IPS-NIHi11 (cell line): Measurements from ENCODE around the gene ZFPM1.

ENCODE experiments used
- DNase-seq: peaks from one replicate; pipeline ENCODE4 v3.0.0; 2012; ENCODE audit warnings: mixed read lengths, low spot score

ZFPM1 gene

DNA sequence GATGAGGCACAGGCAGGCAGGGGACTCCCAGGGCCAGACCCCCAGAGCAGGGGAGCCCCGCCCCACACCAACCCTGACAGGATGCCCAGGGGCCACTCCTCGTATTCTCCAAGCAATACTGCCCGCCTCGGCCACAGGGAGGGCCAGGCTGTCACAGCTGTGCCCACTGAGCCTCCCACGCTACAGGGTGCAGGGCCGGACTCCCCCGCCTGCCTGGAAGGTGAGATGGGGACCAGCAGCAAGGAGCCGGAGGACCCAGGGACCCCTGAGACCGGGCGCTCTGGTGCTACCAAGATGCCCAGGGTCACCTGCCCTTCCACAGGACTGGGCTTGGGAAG, 18.8 kb upstream of the ZFPM1 start:
- DNase-seq = no peak

DNA sequence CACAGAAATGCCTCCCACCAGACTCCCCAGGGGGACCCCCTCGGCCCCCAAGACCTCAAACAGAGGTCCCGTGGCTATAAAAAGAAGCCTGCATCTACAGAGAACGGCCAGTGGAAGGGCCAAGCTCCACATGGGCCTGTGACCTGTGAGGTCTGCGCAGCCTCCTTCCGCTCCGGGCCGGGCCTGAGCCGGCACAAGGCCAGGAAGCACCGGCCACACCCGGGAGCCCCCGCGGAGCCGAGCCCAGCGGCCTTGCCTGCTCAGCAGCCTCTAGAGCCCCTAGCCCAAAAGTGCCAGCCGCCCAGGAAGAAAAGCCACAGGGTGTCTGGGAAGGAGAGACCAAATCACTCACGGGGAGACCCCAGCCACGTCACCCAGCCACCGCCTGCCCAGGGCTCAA, 18.3 kb upstream of the ZFPM1 start:
- DNase-seq = no peak

DNA sequence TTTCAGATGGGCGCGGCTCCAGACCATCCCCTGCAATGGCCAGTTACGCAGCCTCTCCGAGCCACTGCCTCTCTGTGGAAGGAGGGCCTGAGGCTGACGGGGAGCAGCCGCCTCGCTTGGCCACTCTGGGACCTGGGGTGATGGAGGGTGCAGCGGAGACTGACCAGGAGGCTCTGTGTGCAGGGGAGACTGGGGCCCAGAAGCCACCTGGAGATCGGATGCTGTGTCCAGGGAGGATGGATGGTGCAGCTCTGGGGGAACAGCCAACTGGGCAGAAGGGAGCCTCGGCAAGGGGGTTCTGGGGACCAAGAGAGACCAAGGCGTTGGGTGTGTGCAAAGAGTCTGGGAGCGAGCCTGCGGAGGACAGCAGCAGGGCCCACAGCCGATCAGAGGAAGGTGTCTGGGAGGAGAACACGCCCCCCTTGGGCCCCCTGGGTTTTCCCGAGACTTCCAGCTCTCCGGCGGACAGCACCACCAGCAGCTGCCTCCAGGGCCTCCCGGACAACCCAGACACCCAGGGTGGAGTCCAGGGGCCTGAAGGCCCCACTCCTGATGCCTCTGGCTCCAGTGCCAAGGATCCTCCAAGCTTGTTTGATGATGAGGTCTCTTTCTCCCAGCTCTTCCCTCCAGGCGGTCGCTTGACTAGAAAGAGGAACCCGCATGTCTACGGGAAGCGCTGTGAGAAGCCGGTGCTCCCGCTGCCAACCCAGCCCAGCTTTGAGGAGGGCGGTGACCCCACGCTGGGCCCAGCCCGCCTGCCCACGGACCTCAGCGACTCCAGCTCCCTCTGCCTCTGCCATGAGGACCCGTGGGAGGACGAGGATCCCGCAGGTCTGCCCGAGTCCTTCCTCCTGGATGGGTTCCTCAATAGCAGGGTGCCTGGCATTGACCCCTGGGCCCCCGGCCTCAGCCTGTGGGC, 17.4 kb upstream of the ZFPM1 start:
- DNase-seq = no peak

DNA sequence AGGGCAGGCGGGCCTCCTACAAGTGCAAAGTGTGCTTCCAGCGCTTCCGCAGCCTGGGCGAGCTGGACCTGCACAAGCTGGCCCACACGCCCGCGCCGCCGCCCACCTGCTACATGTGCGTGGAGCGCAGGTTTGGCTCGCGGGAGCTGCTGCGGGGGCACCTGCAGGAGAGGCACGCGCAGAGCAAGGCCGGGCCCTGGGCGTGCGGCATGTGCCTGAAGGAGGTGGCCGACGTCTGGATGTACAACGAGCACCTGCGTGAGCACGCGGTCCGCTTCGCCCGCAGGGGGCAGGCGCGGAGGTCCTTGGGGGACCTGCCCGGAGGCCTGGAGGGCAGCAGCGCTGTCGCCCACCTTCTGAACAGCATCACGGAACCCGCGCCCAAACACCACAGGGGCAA, 16.3 kb upstream of the ZFPM1 start:
- DNase-seq = no peak

DNA sequence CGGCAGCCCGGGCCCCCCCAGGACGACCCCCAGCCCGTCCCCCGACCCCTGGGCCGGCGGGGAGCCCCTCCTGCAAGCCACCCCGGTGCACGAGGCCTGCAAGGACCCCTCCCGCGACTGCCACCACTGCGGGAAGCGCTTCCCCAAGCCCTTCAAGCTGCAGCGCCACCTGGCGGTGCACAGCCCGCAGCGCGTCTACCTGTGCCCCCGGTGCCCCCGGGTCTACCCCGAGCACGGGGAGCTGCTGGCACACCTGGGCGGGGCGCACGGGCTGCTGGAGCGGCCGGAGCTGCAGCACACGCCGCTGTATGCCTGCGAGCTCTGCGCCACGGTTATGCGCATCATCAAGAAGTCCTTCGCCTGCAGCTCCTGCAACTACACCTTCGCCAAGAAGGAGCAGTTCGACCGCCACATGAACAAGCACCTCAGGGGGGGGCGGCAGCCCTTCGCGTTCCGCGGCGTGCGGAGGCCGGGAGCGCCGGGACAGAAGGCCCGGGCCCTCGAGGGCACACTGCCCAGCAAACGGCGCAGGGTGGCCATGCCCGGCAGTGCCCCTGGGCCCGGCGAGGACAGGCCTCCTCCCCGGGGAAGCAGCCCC, 15.6 kb upstream of the ZFPM1 start:
- DNase-seq = peak; percentile 98

DNA sequence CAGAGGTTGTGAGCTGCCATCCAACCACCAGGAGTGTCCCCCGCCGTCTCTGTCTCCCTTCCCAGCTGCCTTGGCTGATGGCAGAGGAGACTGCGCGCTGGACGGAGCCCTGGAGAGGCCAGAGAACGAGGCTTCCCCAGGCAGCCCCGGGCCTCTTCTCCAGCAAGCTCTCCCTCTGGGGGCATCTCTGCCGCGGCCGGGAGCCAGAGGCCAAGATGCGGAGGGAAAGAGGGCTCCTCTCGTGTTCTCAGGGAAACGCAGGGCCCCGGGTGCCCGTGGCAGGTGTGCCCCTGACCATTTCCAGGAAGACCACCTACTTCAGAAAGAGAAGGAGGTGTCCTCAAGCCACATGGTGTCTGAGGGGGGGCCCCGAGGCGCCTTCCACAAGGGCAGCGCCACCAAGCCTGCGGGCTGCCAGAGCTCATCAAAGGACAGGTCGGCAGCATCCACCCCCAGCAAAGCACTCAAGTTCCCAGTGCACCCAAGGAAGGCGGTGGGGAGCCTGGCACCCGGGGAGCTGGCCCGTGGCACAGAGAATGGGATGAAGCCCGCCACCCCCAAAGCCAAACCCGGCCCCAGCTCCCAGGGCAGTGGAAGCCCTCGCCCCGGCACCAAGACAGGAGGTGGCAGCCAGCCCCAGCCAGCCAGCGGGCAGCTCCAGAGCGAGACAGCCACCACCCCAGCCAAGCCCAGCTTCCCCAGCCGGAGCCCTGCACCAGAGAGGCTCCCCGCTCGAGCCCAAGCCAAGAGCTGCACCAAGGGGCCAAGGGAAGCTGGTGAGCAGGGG, 14.8 kb upstream of the ZFPM1 start:
- DNase-seq = no peak

DNA sequence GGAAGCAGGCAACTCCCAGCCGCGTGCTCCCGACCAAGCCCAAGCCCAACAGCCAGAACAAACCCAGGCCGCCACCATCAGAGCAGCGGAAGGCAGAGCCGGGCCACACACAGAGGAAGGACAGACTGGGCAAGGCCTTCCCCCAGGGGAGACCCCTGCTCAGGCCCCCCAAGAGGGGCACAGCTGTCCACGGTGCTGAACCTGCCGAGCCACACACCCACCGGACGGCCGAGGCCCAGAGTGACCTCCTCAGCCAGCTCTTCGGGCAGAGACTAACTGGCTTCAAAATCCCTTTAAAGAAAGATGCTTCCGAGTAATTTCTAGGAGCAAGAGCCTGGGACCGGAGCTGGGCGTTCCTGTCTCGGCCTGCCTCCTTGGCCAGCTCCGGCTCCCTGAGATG, 14.1 kb upstream of the ZFPM1 start:
- no peak for DNase-seq

DNA sequence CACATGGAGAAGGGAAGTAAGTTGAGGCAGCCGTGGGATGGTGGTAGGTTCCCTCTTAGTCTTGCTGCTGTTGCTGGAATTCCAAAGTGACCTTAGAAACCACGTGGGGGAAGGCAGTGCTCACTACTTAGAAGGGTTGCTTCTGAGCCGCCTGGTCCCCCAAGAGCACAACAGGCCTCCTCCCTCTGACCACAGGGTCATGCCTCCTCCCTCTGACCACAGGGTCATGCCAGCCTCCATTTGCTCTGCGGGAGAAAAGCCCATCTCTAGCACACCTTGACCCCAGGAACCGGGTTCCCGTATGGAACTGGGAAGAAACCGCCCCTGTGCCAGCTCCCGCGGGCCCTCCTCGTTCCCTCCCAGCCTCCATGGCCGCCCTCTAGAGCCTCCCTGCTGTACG, 13.4 kb upstream of the ZFPM1 start:
- no peak for DNase-seq

DNA sequence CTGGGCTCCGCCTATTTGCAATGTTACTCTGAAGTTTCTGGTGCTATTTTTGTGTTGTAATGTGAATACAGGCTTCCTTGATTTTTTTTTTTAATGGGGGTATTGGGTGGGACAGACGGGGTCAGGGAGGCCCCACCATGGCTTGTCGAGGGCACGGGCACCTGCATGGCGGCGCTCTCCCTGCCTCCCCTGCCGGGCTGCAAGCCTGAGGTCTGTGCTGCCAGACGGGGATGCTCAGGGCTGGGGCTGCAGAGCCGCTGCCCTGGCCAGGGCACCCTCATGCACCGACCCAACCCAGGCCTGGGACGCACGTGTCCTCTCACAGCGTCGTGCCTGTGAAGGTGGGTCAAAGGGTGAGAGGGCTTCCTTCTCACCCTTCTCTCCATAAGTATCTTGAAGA, 13.0 kb upstream of the ZFPM1 start:
- DNase-seq = no peak

DNA sequence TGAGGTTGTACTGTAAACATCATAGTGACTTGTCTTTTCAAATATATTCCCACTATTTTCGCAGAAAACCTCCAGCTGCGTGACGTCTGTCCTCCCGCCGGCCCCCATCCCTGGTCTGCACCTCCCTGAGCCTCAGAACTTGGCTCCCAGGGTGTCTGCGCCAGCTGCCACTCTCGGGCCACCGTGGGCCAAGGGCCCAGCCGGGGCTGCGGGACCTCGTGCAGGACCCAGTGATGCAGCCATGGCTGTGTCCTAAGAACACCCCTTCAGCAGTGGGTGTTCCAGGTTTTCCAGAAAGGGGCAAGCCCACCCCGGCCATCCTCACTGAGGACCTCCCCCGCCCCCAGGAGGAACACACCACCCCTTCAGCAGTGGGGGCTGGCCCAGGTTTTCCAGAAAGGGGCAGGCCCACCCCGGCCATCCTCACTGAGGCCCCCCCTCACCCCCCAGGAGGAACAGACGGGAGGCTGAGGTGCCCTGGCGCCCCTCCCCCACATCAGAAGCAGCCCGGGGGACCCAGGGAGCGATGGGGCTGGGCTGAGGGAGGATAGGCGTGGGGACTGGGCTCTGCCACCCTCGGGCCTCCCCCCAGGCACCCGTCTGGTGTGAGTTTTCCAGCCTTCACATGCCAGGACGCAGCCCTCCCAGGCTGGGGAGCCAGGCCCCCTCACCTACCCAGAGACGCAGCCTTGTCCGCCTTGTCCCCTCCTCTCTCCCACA, 12.2 kb upstream of the ZFPM1 start:
- DNase-seq = no peak

DNA sequence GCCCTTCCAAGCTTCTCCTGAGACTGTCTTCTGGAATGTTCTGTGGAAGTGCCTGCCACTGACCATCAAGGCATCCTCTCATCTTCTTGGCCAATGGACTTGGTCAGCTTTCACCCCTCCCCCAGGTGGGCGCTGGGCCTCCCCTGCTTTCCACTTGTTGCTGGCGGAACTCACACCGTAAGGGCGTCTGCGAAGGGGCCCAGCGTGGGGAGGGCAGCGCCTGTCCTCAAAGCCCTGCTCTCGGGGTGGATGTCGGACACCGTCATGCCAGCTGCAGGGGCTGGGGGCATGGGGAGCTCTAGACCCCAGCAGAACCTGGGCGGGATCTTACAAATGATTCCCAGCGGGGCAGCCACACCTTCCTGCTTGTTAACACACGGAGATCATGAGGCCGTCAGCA, 11.6 kb upstream of the ZFPM1 start:
- no peak for DNase-seq

DNA sequence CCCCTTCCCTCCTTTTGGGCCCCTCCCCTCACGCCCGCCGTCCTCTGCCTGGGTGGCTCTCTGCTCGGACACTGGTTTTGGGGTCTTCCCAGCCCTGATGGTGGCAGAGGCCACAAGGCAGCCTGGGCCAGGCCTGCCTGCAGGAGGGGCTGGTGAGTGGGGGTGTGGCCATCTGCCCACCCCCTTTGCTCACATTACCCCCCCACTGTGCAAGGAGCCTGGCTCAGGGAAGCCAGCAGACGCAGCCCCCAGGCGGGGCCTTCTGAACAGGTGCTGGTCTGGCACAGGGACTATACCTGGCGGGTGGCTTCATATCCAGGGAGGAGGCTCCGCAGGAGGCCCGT, 10.7 kb upstream of the ZFPM1 start:
- DNase-seq = no peak

DNA sequence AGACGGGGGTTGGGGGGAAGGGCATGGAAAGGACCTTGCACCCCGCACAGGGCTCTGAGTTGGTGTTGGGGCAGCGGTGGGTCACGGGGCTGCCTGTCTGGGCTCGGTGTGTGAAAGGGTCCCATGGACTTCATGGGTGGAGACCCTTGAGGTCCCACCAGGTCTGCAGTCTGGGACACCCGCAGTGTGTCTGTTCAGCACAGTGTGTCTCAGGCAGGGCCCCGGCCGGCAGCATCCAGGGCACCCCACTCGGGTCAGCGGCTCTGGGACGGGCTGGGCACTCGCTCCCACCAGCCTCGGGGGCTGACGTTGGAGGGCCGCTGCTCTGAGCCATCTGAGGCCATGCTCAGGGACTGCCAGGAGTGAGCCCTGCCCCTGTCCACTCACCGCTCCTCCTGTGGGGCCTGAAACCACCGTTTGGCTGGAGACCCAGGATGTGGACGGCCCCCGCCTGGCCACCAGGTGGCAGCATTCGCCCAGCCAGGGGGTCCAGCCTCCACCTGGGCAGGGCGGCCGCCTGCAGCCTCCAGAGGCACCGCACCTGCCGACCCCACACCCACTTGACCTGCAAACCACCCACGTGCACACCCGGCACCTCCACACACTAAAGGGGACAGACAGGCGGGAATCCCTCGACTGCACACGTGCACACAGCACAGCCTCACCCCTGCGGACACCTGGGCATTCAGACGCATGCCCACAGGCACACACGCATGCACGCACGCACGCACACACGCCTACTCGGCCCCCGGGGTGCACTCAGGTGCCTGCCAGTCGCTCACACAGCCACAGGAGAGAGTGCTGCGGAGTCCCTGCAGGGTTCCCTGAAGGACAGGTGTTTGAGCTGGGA, 10.1 kb upstream of the ZFPM1 start:
- peak; percentile 98 for DNase-seq

DNA sequence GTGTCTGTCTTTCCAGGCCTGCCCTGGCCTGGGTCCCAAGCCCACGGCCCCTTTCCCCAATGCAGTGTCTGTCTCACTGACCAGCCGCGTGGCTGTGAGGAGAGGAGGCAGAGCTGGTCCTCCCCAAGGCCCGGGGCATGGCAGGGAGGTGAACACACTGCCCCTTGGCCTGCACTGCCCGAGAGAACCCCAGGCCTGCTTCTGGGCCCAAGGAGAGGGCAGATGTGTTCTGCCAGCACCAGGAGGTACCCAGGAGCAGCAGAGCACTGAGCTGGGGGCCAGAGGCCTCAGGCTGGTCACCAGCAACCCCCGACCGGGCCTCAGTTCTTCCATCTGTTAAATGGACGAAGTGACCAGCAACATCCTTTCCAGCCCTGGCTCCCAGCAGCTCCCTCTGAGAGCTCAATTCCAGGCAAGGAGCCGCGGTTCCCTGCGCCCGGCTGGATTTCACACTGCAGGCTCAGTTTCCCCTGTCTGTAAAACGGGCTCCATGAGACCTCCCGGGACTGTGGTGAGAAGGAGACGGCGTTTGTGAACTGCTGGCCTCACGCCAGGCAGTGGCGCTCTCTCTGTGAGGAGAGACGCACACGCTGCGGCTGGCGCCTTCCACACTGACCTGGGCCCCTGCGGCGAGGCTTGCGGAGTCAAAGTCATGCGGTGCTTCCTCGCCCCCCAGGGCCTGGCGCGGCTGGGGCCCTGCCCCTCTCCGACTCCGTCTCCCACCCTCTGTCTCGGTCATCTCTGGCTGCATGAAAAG, 8.1 kb upstream of the ZFPM1 start:
- DNase-seq = no peak

DNA sequence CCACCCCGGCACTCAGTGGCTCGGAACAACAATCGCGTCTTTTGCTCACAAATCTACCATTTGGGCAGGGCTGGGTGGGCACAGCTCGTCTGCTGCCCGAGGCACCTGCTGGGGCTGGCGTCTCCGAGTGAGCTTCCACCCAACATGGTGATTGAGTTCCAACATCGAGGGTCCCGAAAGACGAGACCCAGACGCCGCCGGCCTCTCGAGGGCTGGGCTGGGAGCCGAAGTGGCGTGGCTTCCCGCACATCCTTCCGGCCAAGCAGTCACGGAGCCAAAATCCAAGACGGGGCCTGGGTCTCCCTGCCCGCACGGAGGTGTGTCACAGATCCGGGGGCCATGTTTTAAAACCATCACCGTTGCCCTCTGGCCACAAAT, 7.5 kb upstream of the ZFPM1 start:
- no peak for DNase-seq

DNA sequence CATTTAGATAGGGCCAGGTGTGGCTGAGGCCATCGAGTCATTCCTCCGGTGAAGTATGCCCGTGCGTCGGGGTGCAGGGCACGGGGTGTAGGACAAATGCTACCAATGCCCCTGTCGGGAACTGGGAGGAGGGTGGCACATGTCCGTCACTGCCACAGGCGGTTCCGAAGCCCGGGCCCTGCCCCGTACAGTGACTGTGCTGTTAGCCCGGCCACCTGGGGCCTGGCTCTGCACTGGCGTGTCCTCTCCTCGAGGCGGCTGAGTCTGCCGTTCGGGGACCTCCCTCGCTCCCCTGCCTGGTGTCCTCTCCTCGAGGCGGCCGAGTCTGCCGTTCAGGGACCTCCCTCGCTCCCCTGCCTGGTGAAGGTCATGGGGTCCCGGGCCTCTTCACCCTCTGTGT, 7.0 kb upstream of the ZFPM1 start:
- DNase-seq = no peak

DNA sequence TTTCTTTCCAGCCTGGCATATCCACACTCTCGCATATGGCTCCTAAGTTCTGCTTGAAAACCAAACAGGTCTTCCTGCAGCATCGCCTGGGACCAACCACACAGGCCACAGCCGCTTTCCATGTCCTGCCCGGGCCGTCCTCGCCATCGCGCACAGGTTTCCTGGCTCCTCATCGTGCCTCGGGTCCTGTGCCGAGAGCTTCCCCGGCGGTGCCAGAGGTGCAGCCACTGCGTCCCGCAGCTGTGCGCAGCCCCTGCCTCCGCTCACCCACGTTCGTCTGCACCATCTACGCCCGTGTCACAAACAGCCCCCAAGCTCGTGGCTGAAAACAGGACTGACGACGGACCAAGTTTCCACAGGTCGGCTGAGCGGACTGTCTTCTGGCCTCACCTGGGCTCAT, 6.3 kb upstream of the ZFPM1 start:
- no peak for DNase-seq

DNA sequence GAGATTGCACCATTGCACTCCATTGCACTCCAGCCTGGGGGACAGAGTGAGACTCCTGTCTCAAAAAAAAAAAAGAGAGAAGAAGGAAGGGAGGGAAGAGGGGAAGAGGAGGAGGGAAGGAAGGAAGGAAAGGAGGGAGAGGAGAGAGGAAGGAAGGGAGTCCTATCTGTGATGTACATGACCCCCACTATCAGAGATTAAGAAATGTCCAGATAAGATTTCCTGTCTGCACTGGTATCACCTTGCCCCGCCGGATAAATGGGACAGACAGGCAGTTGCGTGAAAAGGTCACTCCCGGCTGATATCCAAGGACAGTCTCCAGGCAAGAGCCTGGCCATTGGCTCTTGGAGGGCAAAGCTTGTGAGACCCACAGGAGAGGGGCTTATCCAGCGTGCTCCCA, 5.2 kb upstream of the ZFPM1 start:
- no peak for DNase-seq

DNA sequence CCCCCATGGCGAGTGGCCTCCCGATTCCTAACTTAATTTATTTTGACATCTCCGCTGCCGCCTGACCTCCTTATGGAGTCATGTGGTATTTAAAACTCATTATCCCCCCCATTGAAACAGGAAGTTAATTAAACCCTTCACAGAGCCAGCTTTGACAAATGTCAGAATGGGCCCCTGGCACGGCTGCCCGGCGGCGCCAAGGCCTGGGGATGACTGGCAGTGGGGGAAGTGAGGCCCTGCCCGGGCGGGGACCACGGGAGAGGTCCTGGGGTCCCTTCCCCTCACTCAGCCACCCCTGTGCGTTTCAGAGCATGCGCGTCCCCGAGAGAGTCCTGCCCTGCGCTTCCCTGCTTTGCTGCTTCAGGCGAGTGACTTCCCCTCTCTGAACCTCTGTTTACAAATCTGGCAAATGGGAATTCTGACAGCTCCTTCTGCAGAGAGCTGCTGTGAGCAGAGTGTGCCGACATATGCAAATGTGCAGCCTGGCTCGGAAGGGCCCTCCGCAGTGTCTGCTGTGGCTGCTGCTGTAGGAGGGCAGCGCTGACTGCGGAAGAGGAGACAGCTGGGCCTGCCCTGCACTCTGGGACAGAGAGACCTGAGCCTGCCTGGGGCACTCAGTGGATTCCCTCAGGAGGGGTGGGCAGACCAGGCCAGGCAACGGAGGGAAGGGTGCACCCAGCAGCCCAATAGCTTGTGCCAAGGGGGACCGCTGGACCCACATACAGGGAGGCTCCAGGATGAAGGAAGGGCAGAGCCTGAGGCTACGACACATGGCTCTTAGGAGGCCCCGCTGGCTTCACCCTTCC, 4.4 kb upstream of the ZFPM1 start:
- DNase-seq = no peak

DNA sequence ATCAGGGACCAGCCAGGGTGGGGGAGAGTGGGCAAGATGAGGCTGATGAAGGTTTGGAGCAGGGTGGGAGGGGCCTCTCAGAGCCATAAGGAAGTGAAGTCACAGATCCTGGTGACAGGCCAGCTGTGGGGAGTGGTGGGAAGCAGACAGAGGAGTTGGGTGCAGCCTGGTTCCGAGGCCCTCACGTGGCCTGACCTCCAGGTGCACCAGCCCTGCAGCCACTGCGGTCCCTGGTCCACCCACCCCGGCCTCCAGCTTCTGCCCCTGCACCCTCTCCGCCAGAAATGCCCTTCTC, 3.9 kb upstream of the ZFPM1 start:
- no peak for DNase-seq
